ENCODE data around the gene DAAM2.

The DAAM2 gene

DNA sequence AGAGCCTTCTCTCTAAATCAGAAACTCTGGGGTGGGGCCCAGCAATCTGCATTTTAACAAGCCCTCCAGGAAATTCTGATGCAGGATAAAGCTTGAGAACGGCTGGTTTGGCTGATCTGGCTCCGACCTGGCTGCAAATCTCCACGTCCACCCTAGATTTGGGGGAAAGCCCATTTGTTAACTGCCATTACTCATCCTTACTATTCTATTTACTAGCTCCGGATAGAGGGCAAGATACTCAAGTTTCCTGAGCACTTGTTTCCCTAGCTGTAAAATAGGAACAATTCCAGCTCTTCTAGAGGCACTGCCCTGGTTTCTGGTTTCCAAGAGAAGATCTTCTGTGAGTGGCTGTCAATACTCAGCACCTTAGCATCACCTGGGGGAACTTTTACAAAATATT lies 44.4 kb downstream of the DAAM2 start:
- Histone ChIP-seq H3K9ac (ENCODE audit: low read depth, low read length) (no peak overlapping the region), H3K36me3 (ENCODE audit: insufficient read depth, low read length) (no peaks in the 10 kb centered on the region), H3K9me3 (ENCODE audit: control insufficient read depth, insufficient read depth, low read length) (no peaks in the 10 kb centered on the region), H3K4me1 (ENCODE audit: insufficient read depth, low read length) (peaks cover 12% of the 10 kb centered on the region; the same call in 1 of the 2 replicates)

DNA sequence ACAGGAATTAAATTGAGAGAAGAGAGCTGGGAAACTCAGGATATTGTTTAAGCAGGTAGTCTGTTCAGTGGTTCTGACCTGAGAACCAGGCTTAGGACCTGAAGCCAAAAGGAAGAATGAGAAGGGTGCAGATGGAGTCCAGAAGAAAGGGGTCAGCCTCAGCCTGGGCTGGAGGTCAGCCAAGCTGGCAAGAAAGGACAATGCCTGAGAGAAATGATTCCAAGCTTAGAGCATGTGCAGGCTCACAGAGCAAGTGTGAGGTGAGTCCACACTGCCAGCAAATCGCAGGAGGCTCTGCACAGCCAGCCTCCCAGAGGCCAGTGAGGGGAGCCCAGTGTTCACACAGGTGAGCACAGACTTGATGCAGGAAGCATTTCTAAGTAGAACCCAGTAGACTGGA lies 47.3 kb downstream of the DAAM2 start:
- Histone ChIP-seq H3K9me3 (ENCODE audit: control insufficient read depth, insufficient read depth, low read length) (no peaks in the 10 kb centered on the region), H3K9ac (ENCODE audit: low read depth, low read length) (no peak overlapping the region), H3K36me3 (ENCODE audit: insufficient read depth, low read length) (no peaks in the 10 kb centered on the region), H3K4me1 (ENCODE audit: insufficient read depth, low read length) (peaks cover 12% of the 10 kb centered on the region; the same call in 1 of the 2 replicates)

DNA sequence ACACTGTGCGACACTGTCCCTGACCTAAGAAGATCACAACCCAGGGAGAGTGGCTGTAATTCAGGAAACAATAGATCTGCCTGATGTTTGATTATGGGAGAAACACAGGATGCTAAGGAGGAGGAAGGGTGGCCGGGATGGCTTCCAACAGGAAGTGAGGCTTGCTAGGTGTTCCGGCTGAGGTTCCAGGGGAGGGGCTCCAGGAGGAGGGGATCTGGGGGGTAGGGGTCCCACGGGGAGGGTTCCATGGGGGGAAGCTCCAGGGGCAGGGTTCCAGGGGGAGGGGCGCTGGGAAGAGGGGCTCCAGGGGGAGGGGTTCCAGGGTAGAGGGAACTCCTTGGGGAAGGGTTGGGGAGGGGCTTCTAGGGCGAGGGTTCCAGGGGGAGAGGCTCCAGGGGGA lies 48.6 kb downstream of the DAAM2 start:
- H3K9me3 ChIP-seq (ENCODE audit: control insufficient read depth, insufficient read depth, low read length) = no peaks in the 10 kb centered on the region
- no peak overlapping the region for H3K9ac ChIP-seq (ENCODE audit: low read depth, low read length)
- H3K36me3 ChIP-seq (ENCODE audit: insufficient read depth, low read length) = no peaks in the 10 kb centered on the region
- H3K4me1 ChIP-seq (ENCODE audit: insufficient read depth, low read length) = peaks cover 8% of the 10 kb centered on the region; the same call in 1 of the 2 replicates

DNA sequence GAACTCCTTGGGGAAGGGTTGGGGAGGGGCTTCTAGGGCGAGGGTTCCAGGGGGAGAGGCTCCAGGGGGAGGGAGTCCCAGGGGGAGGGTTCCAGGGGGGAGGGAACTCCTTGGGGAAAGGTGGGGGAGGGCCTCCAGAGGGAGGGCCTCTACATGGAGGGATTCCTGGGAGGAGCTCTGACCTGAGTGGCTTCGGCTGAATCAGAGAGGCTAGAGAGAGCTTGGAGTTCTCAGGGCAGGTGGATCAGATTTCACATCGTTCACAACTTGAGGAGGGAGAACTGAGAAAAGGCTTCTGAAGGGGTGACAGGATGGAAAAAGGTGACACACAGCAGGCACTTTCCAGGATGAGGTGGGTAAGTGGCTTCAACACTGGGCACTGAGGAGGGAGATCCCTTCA lies 49.1 kb downstream of the DAAM2 start:
- Histone ChIP-seq H3K36me3 (ENCODE audit: insufficient read depth, low read length) (no peaks in the 10 kb centered on the region), H3K9me3 (ENCODE audit: control insufficient read depth, insufficient read depth, low read length) (no peaks in the 10 kb centered on the region), H3K9ac (ENCODE audit: low read depth, low read length) (no peak overlapping the region), H3K4me1 (ENCODE audit: insufficient read depth, low read length) (peaks cover 5% of the 10 kb centered on the region; the same call in 1 of the 2 replicates)

DNA sequence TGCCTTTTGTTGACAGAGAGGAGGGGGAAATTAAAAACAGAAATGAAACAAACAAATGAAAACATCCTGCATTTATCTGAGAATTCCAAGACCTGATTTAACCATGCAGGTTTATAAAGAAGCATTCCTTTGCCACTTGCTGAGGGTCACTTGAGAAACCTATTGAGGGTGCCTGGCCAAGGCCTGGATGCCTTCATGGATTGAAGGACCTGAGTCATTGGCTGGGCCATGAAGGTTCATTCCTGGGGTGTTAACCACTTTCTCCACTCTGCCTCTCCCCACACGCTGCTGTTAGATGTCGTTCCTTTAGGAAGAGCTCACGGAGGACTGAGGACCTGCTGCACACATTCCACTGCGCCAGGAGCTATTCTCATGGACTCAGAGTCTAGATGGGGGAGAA lies 49.7 kb downstream of the DAAM2 start:
- no peaks in the 10 kb centered on the region for H3K36me3 ChIP-seq (ENCODE audit: insufficient read depth, low read length)
- 0 out of 2 replicates have a peak, but pooled peaks cover 3% of the 10 kb centered on the region for H3K4me1 ChIP-seq (ENCODE audit: insufficient read depth, low read length)
- H3K9ac ChIP-seq (ENCODE audit: low read depth, low read length) = no peak overlapping the region
- no peaks in the 10 kb centered on the region for H3K9me3 ChIP-seq (ENCODE audit: control insufficient read depth, insufficient read depth, low read length)

DNA sequence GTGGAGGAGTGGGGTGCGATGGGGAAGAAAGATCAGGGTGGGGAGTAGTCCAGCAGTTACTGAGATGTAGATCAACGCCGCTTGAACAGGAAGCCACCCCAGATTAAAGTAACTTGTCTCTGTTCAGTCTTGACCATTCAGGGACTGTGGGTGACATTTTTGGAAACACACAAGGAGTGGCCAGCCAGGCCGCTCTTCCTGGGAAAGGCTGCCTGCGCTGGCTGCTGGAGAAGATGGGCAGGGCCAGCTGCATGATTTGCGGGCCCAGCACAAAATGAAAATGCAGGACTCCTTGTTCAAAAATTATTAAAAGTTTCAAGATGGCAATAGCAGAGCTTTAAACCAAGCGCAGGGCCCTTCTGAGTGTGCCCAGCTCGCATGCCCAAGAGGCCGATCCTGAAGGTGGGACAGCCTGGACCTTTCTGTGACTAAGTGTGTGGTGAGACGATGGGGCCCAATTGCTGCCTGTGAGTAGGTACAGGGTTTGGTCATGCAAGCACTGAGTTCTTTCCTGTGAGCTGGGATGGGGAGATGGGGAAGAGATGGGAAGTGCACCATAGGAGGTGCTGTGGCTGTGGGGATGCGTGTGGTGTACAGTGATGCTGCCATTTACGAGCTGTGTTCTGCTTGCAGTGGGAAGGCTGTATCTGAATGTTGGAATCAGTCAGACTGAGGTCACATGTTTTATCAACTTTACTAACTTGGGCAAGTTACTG lies 51.3 kb downstream of the DAAM2 start:
- H3K9me3 ChIP-seq (ENCODE audit: control insufficient read depth, insufficient read depth, low read length) = no peaks in the 10 kb centered on the region
- no peak overlapping the region for H3K9ac ChIP-seq (ENCODE audit: low read depth, low read length)
- H3K4me1 ChIP-seq (ENCODE audit: insufficient read depth, low read length) = 0 out of 2 replicates have a peak, but pooled peaks cover 3% of the 10 kb centered on the region
- H3K36me3 ChIP-seq (ENCODE audit: insufficient read depth, low read length) = no peaks in the 10 kb centered on the region

DNA sequence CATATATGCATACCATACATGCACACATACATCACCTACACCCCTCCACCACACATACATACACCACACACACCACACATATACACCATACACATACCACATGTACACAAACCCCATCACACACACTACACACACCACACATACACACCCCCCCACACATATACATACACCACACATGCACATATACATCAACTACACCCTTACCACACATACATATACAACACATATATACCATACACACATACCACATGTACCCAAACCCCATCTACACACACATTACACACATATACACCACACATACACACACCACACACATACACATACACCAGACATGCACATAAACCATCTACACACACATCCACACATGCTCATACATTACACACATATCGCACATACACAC lies 52.7 kb downstream of the DAAM2 start:
- Histone ChIP-seq H3K9ac (ENCODE audit: low read depth, low read length) (no peak overlapping the region), H3K36me3 (ENCODE audit: insufficient read depth, low read length) (no peaks in the 10 kb centered on the region), H3K4me1 (ENCODE audit: insufficient read depth, low read length) (peaks cover 3% of the 10 kb centered on the region; the same call in 1 of the 2 replicates), H3K9me3 (ENCODE audit: control insufficient read depth, insufficient read depth, low read length) (no peaks in the 10 kb centered on the region)

DNA sequence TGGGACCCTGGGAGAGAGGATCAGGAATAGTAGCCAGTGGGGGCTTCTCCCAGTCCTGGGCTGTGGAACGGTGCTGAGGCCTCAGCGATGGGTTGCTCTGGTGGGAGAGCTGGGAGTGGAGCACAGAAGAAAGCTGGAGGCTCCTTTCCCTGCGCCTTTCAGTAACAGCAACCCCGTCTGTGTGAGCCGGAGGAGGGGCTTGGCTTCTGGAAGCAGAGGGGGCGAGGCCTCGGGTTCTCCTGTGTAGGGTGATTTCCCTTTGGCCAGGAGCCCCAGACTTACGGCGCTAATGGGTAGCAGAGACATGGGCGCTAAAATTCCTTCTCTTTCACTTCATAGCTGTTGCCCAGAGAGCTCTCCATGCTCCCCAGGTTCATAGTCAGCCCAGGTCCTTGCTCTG lies 55.0 kb downstream of the DAAM2 start:
- Histone ChIP-seq H3K4me1 (ENCODE audit: insufficient read depth, low read length) (peaks cover 7% of the 10 kb centered on the region; the same call in 1 of the 2 replicates), H3K36me3 (ENCODE audit: insufficient read depth, low read length) (no peaks in the 10 kb centered on the region), H3K9me3 (ENCODE audit: control insufficient read depth, insufficient read depth, low read length) (no peaks in the 10 kb centered on the region), H3K9ac (ENCODE audit: low read depth, low read length) (no peak overlapping the region)

DNA sequence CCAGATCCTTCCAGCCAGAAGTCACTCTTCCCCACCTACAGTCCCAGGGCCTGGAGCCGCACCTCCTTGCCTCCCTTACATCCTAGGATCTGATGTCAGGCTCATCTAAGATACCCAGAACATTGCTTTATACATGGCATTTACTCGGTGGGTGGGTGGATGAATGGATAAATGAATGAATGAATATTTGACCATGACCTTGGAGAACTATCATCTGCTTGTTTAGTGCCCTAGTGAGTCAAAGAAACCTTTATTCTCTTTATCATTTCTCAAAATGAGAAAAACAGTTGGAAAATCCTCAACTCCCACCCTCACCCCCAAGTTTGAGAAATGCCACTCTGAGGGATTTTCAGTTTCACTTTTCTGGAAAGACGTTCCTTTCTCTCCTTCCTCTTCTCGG lies 56.0 kb downstream of the DAAM2 start:
- H3K9ac ChIP-seq (ENCODE audit: low read depth, low read length) = no peak overlapping the region
- no peaks in the 10 kb centered on the region for H3K9me3 ChIP-seq (ENCODE audit: control insufficient read depth, insufficient read depth, low read length)
- peaks cover 7% of the 10 kb centered on the region; the same call in 1 of the 2 replicates for H3K4me1 ChIP-seq (ENCODE audit: insufficient read depth, low read length)
- H3K36me3 ChIP-seq (ENCODE audit: insufficient read depth, low read length) = no peaks in the 10 kb centered on the region

DNA sequence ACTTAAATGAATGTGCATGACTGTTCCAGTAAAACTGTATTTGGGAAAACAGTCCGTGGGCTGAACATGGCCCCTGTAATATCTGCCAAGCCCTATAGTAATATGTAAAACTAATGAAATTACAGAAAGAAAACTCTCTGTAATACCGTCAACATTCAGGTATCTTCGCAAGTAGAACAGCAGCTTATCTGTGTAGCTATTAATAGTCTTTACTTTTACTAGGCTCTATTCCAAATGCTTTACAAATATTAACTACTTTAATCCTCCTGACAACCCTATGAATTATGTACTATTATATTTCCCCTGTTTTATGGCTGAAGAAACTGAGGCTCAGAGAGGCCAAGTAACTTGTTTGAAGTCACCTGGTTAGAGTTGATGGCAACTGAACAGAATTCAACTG lies 57.1 kb downstream of the DAAM2 start:
- Histone ChIP-seq H3K4me1 (ENCODE audit: insufficient read depth, low read length) (peaks cover 7% of the 10 kb centered on the region; the same call in 1 of the 2 replicates), H3K9me3 (ENCODE audit: control insufficient read depth, insufficient read depth, low read length) (no peaks in the 10 kb centered on the region), H3K9ac (ENCODE audit: low read depth, low read length) (no peak overlapping the region), H3K36me3 (ENCODE audit: insufficient read depth, low read length) (no peaks in the 10 kb centered on the region)

DNA sequence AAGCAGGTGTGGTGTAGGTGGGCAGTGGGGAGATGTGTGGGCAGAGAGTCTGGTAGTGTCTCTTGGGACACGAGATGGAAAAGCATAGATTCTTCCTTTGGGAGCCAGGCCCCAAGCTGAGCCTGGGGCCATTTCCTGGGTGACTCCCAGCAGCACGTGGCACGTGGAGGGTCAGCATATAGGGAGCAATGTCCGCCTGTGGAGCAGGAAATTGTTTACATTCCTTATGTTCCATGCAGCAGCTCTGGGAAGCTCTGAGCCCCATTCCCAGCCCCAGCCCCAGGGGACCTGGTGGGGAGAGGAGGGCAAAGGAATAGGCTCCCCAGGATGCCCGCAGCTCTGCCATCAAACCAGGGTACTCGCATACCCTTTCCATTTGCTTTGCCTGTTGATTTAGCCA lies 57.6 kb downstream of the DAAM2 start:
- Histone ChIP-seq H3K4me1 (ENCODE audit: insufficient read depth, low read length) (peaks cover 7% of the 10 kb centered on the region; the same call in 1 of the 2 replicates), H3K9ac (ENCODE audit: low read depth, low read length) (no peak overlapping the region), H3K9me3 (ENCODE audit: control insufficient read depth, insufficient read depth, low read length) (no peaks in the 10 kb centered on the region), H3K36me3 (ENCODE audit: insufficient read depth, low read length) (no peaks in the 10 kb centered on the region)

DNA sequence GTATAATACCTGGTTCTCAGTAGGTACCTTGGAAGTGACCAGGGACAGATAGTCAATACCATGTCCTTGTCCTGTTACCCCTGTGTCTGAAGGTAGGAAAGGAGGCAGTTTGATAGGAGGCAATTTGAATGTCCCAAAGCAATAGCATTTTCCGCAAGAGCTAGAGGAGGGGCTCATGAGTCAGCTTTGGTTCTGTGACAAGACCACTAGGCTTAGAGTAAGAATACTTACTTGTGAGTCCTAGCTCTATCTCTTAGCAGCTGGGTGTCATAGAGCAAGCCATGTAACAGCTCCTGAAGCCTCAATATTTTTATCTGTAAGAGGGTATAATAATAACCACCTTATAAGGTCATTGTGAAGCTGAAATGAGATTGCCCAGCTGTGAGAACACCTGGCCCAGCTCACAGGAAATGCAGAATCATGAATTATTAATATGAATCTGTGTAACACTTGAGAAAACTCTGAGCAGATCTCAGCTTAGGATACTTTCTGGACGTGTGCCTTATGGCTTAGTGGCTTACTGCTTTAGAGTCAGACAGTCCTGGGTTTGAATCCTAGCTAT lies 58.6 kb downstream of the DAAM2 start:
- no peak overlapping the region for H3K9ac ChIP-seq (ENCODE audit: low read depth, low read length)
- peaks cover 6% of the 10 kb centered on the region; the same call in 1 of the 2 replicates for H3K4me1 ChIP-seq (ENCODE audit: insufficient read depth, low read length)
- H3K36me3 ChIP-seq (ENCODE audit: insufficient read depth, low read length) = no peaks in the 10 kb centered on the region
- H3K9me3 ChIP-seq (ENCODE audit: control insufficient read depth, insufficient read depth, low read length) = no peaks in the 10 kb centered on the region

DNA sequence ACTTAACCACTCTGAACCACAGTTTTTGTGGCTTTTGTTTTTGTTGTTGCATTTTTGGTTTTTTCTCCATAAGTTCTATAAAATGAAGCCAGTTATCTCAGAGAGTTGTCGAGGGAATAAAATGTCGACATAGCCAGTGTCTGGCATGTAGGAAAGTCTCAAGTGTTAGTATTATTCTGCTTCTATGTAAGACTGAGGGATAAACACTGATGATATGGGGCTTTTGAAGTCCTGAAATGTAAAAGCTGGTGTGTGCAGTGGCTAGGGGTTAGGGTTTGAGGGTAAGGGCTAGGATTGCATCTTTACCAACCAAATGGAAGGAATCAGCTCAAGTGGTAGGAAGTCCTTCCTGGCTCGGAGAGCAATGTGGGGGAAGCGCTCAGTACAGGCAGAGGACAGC lies 59.2 kb downstream of the DAAM2 start:
- Histone ChIP-seq H3K9ac (ENCODE audit: low read depth, low read length) (no peak overlapping the region), H3K9me3 (ENCODE audit: control insufficient read depth, insufficient read depth, low read length) (no peaks in the 10 kb centered on the region), H3K4me1 (ENCODE audit: insufficient read depth, low read length) (peaks cover 4% of the 10 kb centered on the region; the same call in 1 of the 2 replicates), H3K36me3 (ENCODE audit: insufficient read depth, low read length) (no peaks in the 10 kb centered on the region)

DNA sequence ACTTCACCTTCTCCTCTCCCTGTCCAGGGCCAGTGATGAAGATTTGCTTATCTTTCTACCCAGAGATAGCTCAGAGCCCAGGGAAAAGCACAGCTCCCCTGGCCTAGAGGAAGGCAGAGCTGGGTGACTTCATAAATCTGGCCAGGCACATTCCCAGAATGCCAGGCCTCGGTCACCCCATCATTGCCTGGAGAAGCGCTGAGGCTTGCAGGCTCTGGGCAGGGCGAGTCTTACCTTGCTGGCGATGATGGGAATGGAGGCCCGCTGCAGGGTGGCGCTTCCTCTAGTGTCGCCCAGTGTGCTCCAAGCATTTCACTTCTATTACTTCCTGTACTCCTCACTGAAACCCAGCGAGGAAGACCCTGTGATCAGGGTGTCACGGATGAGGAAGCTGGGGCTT lies 60.1 kb downstream of the DAAM2 start:
- Histone ChIP-seq H3K4me1 (ENCODE audit: insufficient read depth, low read length) (peaks cover 4% of the 10 kb centered on the region; the same call in 1 of the 2 replicates), H3K9ac (ENCODE audit: low read depth, low read length) (no peak overlapping the region), H3K36me3 (ENCODE audit: insufficient read depth, low read length) (no peaks in the 10 kb centered on the region), H3K9me3 (ENCODE audit: control insufficient read depth, insufficient read depth, low read length) (no peaks in the 10 kb centered on the region)

DNA sequence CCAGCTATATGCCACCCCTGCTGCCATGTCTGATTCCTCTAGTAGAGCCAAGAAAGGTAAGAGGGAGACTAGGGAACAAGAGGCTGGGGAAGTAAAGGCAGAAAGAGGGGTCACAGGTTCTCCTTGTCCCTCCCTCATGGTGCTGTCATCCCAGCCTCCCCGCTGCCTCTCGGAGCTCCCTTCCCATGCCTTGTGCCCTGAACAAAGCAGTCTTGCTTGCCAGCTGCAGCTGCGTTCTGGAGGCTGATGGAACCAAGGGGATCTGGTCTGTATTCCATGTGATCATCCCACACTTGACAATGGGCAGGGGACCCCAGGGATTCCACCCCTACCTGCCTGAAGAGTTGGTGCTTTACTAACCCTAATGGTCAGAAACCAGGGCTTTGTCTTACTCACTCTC lies 61.4 kb downstream of the DAAM2 start:
- Histone ChIP-seq H3K36me3 (ENCODE audit: insufficient read depth, low read length) (no peaks in the 10 kb centered on the region), H3K9me3 (ENCODE audit: control insufficient read depth, insufficient read depth, low read length) (no peaks in the 10 kb centered on the region), H3K9ac (ENCODE audit: low read depth, low read length) (no peak overlapping the region), H3K4me1 (ENCODE audit: insufficient read depth, low read length) (peaks cover 4% of the 10 kb centered on the region; the same call in 1 of the 2 replicates)

All from ES-I3 (cell line).